ENCODE results near the gene LCP1. TPM values are rescaled to one million over a fixed set of nuclear protein-coding genes. Genes with fewer than 3 reads are reported as not detected.

The LCP1 gene
- total and polyA plus RNA-seq, 8 donors = 13.5 to 401 (median 20.4) TPM

DNA sequence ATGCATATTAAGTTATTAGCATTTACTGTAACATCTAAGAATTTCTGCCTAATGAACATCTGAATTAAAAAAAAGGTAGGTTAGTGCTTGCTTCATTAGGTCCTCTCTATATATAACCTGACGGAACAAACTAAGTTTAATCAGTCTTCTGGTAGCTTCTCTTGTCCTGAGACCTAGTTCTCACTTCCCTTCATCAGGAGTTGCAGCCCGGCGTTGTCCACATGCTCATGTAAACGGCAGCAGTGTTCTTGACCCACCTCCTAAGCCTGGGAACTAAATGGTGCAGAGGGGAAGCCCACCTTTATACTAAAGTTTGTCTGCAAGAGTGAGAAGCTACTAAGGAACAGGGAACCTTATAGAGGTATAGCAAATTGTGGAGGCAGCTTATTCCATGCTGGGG, 45.3 kb downstream of the LCP1 start:
- H3K4me3 ChIP-seq = no peak overlapping the region
- no peak for DNase-seq
- no peak for ATAC-seq
- intact Hi-C loops (cut with DNase I) = no loop called here
- no peaks in the 10 kb centered on the region for H3K4me1 ChIP-seq
- H3K36me3 ChIP-seq = peaks cover 0 to 98% of the 10 kb centered on the region in 2 donors
- no peaks in the 10 kb centered on the region for H3K27me3 ChIP-seq
- no peak overlapping the region for H3K27ac ChIP-seq
- no peaks in the 10 kb centered on the region for H3K9me3 ChIP-seq
- TF ChIP-seq CTCF (IDR thresholded peaks at IDR 0.05) = no peak

DNA sequence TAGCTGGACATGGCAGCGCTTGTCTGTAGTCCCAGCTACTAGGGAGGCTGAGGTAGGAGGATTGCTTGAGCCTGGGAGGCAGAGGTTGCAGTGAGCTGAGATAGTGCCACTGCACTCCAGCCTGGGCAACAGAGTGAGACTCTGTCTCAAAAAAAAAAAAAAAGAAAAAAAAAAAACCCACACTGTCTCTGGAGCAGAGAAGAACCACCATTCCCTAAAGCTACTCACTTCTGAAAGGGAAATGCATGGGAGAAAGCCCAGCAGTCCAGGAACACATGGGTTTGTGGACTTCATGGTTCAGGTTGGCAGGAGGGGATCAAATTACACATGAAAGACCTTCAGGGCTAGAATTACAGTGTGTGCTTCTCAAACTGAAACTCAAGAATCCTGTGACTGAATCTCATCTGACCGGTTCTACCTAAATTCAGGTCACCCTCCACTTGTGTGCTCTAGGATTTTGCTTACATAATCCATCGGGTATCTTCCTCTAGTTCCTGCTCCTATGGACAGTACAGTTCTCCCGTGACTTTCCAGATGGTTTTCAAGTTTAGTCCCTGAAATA, 46.9 kb downstream of the LCP1 start:
- Histone ChIP-seq H3K27me3 (no peaks in the 10 kb centered on the region), H3K36me3 (peaks cover 0 to 98% of the 10 kb centered on the region in 2 donors), H3K9me3 (no peaks in the 10 kb centered on the region), H3K27ac (peak overlapping the region in 1 of 2 donors; percentile 18), H3K4me3 (no peak overlapping the region), H3K4me1 (no peaks in the 10 kb centered on the region)
- TF ChIP-seq CTCF (IDR thresholded peaks at IDR 0.05) = no peak
- intact Hi-C loops (cut with DNase I) = no loop called here
- peak in 2 of 4 donors; percentile 40 to 77 for DNase-seq
- ATAC-seq = peak; percentile 97

DNA sequence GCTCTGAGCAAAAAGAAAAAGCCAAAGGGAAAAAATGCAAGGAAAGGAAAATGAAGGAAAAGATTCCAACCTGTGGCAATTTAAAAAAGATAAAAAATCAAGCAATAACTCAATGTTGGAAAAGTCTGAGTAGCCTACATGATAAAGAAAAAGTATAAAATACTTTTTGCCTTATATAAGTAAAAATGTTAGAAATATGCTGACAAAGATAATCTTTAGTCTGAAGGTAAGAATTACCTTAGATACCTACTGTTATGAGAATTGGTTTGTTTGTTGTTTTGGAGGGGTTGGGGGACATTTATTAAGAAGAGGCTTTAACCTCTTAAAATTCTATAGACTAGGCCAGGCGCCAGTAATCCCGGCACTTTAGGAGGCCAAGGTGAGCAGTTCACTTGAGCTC, 47.5 kb downstream of the LCP1 start:
- no peaks in the 10 kb centered on the region for H3K9me3 ChIP-seq
- H3K27ac ChIP-seq = peak overlapping the region in 1 of 2 donors; percentile 18
- ATAC-seq = no peak
- H3K4me3 ChIP-seq = no peak overlapping the region
- no peak for DNase-seq
- no peaks in the 10 kb centered on the region for H3K27me3 ChIP-seq
- no peaks in the 10 kb centered on the region for H3K4me1 ChIP-seq
- peaks cover 0 to 98% of the 10 kb centered on the region in 2 donors for H3K36me3 ChIP-seq
- intact Hi-C loops (cut with DNase I) = no loop called here
- no peak for TF ChIP-seq CTCF (IDR thresholded peaks at IDR 0.05)

- Histone ChIP-seq H3K4me1 (peaks cover 0 to 2% of the 10 kb centered on the region in 2 donors), H3K9me3 (no peaks in the 10 kb centered on the region), H3K36me3 (peaks cover 0 to 99% of the 10 kb centered on the region in 2 donors), H3K27me3 (no peaks in the 10 kb centered on the region), H3K27ac (no peak overlapping the region), H3K4me3 (no peak overlapping the region)
- no peak for TF ChIP-seq CTCF (IDR thresholded peaks at IDR 0.05)
- intact Hi-C loops (cut with DNase I) = no loop called here
- DNase-seq (no peak), ATAC-seq (no peak)
These were observed 49.9 kb downstream of the LCP1 start for GRCh38 chr13:46132109-46132508.

GRCh38 chr13:46131705-46132104, 50.3 kb downstream of the LCP1 start:
- Histone ChIP-seq H3K27ac (no peak overlapping the region), H3K27me3 (no peaks in the 10 kb centered on the region), H3K4me3 (no peak overlapping the region), H3K9me3 (no peaks in the 10 kb centered on the region), H3K36me3 (peaks cover 0 to 99% of the 10 kb centered on the region in 2 donors), H3K4me1 (peaks cover 0 to 4% of the 10 kb centered on the region in 2 donors)
- DNase-seq = no peak
- no peak for TF ChIP-seq CTCF (IDR thresholded peaks at IDR 0.05)
- ATAC-seq = no peak
- intact Hi-C loops (cut with DNase I) = no loop called here

Data from left lung (tissue), 10 donors.